Stimulated activated CD4-positive, alpha-beta T cell treated with anti-CD3 and anti-CD28 coated beads, Interleukin-15, amount 100 ng/mL, for 48 hours (primary cell): ENCODE results near the gene MED27.

Experiments
- DNase-seq, 2 donors: peaks; one replicate each; pipeline ENCODE4 v3.0.0-alpha.2; 2020; ENCODE audit warnings: low read depth in 2 of 2

Gene MED27

GRCh38 chr9:131854896-131855613, 224.6 kb downstream of the MED27 start:
- DNase-seq, result no peak

- no peak for DNase-seq
Measured at GRCh38 chr9:131854334-131854733, 225.3 kb downstream of the MED27 start.

- DNase-seq, result no peak
Measured at GRCh38 chr9:131853434-131853833, 226.2 kb downstream of the MED27 start.

GRCh38 chr9:131851414-131851813, 228.3 kb downstream of the MED27 start:
- DNase-seq, result no peak

- DNase-seq, result no peak
Measured at GRCh38 chr9:131849391-131849790, 230.3 kb downstream of the MED27 start.

- DNase-seq, result no peak
Measured at GRCh38 chr9:131848570-131849160, 231.0 kb downstream of the MED27 start.

GRCh38 chr9:131847665-131848354, 231.9 kb downstream of the MED27 start:
- DNase-seq, result no peak

GRCh38 chr9:131845305-131846298, 234.1 kb downstream of the MED27 start:
- no peak for DNase-seq

- DNase-seq, result no peak
Measured at GRCh38 chr9:131844745-131845118, 234.9 kb downstream of the MED27 start.

- no peak for DNase-seq
Measured at GRCh38 chr9:131843989-131844744, 235.5 kb downstream of the MED27 start.

- DNase-seq, result no peak
Measured at GRCh38 chr9:131841765-131842318, 237.8 kb downstream of the MED27 start.

- DNase-seq, result no peak
Measured at GRCh38 chr9:131840751-131841702, 238.6 kb downstream of the MED27 start.

GRCh38 chr9:131840220-131840619, 239.4 kb downstream of the MED27 start:
- DNase-seq, result no peak

GRCh38 chr9:131839281-131840084, 240.2 kb downstream of the MED27 start:
- peak; percentile 23 to 68 for DNase-seq

GRCh38 chr9:131838530-131839280, 241.0 kb downstream of the MED27 start:
- DNase-seq, result no peak

GRCh38 chr9:131837836-131838235, 241.8 kb downstream of the MED27 start:
- no peak for DNase-seq

- no peak for DNase-seq
Measured at GRCh38 chr9:131837316-131837715, 242.4 kb downstream of the MED27 start.
